GM10266 (cell line): Measurements from ENCODE around the gene TEX13C.
"Not testable (repeated sequence)": the region's sequence is repeated elsewhere in the genome, so short reads cannot be mapped to it uniquely, and the experiment has no call there.

Source experiments
- DNase-seq: peaks from one replicate; pipeline ENCODE4 v3.0.0; 2012; ENCODE audit errors: extremely low spot score
- CTCF ChIP-seq: IDR thresholded peaks from 2 replicates; pipeline ENCODE4 v1.5.1; 2012; ENCODE audit warnings: mild to moderate bottlenecking, low read depth; ENCODE audit not compliant: control insufficient read depth, insufficient read depth; ENCODE audit errors: missing control alignments

Gene TEX13C

GRCh38 chrX:125293850-125294780 is 25.6 kb upstream of the TEX13C start:
- DNase-seq, result no peak
- no peak for TF ChIP-seq CTCF

DNA sequence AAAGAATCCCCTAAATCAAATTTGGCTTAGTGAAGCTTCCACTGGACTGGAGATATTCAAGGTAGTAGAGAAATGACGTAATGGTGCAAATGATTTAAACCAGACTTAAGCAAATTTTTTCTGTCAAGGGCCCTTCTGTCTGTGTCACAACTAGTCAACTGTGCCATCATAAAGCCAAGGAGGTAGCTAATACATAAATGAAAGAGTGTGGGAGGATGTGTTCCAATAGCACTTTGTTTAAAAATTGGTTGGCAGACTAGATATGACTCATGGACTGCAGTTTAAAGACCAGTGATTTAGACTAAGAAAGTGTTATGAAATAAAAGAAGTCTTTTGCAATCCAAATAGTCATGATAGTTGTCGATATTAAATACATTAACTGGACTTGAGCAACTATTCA is 24.3 kb upstream of the TEX13C start:
- DNase-seq, result no peak
- no peak for TF ChIP-seq CTCF

DNA sequence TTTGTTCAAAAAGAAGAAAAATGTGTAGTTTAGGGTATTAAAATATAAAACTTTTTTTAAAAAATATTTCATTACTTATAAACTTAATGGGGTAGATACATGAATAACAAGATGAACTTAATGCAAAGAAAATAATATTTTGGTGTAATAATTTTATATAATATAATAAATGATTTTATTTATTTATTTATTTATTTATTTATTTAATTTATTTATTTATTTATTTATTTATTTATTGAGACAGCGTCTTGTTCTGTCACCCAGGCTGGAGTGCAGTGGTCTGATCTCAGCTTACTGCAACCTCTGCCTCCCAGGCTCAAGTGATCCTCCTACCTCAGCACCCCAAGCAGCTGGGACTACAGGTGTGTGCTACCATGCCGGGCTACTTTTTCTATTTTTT is 20.8 kb upstream of the TEX13C start:
- TF ChIP-seq CTCF, result no peak
- DNase-seq, result no peak

DNA sequence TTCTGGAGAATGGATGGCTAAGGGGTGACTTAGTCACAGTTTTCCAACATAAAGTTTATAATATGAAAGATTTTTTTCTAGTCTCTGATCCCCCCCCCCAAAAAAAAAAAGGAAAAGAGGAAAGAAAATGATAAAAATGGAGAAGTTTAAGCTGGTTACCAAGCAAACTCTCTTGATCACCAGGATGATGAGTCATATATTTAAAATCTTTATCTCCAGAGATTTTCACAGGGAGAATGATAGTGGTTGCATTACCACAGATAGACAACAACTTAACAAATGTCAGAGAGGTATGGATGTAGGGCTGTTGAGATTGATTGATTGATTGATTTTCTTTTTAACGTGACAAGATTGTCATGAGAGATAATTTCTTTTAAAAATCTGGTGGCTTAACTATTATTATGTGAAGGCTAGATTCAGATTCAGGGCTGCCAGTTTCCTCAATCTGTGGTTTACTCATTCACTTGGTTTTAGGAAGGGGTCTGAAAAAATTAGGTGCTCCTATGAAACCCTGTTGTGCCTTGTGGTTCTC is 13.3 kb upstream of the TEX13C start:
- no peak for DNase-seq
- TF ChIP-seq CTCF, result no peak

DNA sequence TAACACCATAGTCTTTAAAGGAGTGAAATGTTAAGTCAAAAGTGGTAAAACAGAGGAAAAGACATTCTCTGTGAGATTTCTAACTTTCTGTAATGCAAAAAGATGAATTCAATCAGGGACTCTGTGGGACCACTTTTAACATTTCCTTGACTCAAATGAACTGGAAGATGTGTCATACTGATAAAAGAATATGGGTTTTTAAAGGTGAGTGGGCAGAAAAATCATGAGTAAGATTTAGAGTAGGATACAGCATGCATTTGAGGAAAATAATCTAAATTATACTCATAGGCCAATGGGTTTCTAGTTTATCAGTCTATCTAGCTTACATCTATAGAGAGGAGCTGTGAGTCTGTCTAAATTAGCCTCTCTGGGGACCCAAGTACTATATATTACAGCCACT is 11.0 kb upstream of the TEX13C start:
- DNase-seq, result no peak
- TF ChIP-seq CTCF, result no peak

DNA sequence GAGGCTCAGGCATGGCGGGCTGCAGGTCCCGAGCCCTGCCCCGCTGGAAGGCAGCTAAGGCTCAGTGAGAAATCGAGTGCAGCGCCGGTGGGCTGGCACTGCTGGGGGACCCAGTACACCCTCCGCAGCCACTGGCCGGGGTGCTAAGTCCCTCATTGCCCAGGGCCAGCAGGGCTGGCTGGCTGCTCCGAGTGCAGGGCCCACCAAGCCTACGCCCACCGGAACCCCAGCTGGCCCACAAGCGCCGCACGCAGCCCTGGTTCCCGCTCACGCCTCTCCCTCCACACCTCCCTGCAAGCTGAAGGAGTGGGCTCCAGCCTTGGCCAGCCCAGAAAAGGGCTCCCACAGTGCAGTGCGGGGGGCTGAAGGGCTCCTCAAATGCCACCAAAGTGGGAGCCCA is 505 bp upstream of the TEX13C start:
- DNase-seq, result not testable (repeated sequence)

- TF ChIP-seq CTCF, result no peak
- no peak for DNase-seq
Measured at GRCh38 chrX:125322431-125322830, 2.8 kb downstream of the TEX13C start.
